Endothelial cell (in vitro differentiated cells): ENCODE data around the gene UVRAG. TPM values are rescaled to one million over a fixed set of nuclear protein-coding genes. Genes with fewer than 3 reads are reported as not detected.

Experiments
- DNase-seq: peaks from one replicate; pipeline ENCODE4 v3.0.0; 2021; ENCODE audit warnings: low spot score
- H3K27ac Mint-ChIP-seq: one replicate; pipeline ENCODE4 v1.8.0; 2021; ENCODE audit warnings: mixed read lengths, inconsistent platforms; ENCODE audit not compliant: unreplicated experiment
- H3K27me3 Mint-ChIP-seq: one replicate; pipeline ENCODE4 v1.8.0; 2021; ENCODE audit warnings: mild to moderate bottlenecking, moderate library complexity, mixed read lengths, inconsistent platforms; ENCODE audit not compliant: unreplicated experiment
- H3K36me3 Mint-ChIP-seq: one replicate; pipeline ENCODE4 v1.8.0; 2021; ENCODE audit warnings: mild to moderate bottlenecking, low read depth, mixed read lengths, inconsistent platforms; ENCODE audit not compliant: unreplicated experiment
- H3K4me1 Mint-ChIP-seq: one replicate; pipeline ENCODE4 v1.8.0; 2021; ENCODE audit warnings: mild to moderate bottlenecking, mixed read lengths, inconsistent platforms; ENCODE audit not compliant: unreplicated experiment
- H3K4me3 Mint-ChIP-seq: one replicate; pipeline ENCODE4 v1.8.0; 2021; ENCODE audit warnings: mild to moderate bottlenecking, mixed read lengths, inconsistent platforms; ENCODE audit not compliant: unreplicated experiment
- H3K9me3 Mint-ChIP-seq: one replicate; pipeline ENCODE4 v1.8.0; 2021; ENCODE audit warnings: mixed read lengths, inconsistent platforms; ENCODE audit not compliant: unreplicated experiment
- total RNA-seq: library from RNA; stranded (reverse); fragmentation: NEBNext Ultra II Directional; extraction: Animal tissue kit (Norgen Biotek cat#: 25700); gene quantifications from one replicate; pipeline ENCODE4 v1.2.1, GENCODE V29; 2021; ENCODE audit not compliant: unreplicated experiment
- TF ChIP-seq, protein P1 (sequence below): fragments of 200-600 bp; sonication (generic); IDR thresholded peaks from one replicate; pipeline ENCODE4 v1.5.0; 2021; ENCODE audit warnings: antibody characterized with exemption; ENCODE audit not compliant: unreplicated experiment

UVRAG gene
- total RNA-seq, 1 donor from 2014 or later: 25.0 TPM

DNA sequence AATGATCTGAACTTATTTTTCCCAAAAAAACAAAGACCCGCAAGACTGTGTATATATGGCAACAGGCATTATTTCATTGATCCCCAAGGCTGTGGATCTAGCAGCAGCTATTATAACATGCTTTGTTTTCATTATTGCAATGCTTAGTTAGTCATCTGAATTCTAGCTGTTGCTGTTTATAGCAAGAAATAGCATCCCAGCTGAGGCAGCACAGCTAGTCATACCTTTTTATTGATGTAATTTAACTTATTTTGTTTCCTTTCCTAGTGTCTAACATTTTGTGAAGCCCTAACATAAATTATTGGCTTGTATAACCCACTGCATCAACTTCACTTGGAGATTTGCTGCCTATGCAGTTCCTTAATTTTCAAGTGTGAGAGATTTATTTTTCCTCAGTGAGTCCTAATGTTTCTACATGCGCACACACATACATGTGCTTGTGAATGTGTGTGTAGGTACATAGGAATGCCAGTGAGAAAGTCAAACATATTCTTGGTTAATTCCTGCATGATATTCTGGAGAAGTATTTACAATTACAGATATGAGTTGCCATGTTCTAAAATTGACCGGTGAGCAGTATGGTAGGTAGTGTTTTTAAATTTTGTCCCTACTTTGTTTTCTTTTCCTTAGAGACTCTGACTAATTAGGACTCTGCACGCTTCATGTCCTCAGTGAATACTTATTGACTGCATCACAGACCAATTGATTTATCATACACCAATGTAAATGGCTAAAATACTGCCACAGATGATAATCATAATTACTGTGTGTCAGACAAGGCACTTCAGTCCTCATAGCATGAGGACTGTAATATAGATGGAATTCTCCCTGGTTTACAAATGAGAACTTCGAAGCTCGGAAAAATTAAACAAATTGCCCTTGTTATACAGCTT is 272.0 kb downstream of the UVRAG start:
- TF ChIP-seq, protein P1, sequence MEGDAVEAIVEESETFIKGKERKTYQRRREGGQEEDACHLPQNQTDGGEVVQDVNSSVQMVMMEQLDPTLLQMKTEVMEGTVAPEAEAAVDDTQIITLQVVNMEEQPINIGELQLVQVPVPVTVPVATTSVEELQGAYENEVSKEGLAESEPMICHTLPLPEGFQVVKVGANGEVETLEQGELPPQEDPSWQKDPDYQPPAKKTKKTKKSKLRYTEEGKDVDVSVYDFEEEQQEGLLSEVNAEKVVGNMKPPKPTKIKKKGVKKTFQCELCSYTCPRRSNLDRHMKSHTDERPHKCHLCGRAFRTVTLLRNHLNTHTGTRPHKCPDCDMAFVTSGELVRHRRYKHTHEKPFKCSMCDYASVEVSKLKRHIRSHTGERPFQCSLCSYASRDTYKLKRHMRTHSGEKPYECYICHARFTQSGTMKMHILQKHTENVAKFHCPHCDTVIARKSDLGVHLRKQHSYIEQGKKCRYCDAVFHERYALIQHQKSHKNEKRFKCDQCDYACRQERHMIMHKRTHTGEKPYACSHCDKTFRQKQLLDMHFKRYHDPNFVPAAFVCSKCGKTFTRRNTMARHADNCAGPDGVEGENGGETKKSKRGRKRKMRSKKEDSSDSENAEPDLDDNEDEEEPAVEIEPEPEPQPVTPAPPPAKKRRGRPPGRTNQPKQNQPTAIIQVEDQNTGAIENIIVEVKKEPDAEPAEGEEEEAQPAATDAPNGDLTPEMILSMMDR: no peak
- Mint-ChIP-seq H3K36me3 (no peaks in the 10 kb centered on the region), H3K27ac (no peak overlapping the region), H3K4me1 (no peaks in the 10 kb centered on the region), H3K4me3 (no peak overlapping the region), H3K9me3 (no peaks in the 10 kb centered on the region), H3K27me3 (no peaks in the 10 kb centered on the region)
- DNase-seq: no peak

DNA sequence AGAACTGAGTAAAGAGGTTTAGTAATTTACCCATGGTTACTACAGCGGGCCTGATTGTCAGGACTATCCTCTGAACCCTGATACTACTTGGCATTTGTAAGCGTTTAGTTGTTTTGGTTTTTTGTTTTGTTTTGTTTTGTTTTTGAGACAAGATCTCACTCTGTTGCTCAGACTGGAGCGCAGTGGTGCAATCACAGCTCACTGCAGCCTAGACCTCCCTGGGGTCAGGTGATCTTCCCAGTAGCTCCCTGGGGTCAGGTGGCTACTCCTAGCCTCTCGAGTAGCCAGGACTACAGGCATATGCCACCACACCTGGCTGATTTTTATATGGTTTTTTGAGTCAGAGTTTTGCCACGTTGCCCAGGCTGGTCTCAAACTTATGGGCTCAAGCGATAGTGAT is 272.7 kb downstream of the UVRAG start:
- H3K9me3 Mint-ChIP-seq: no peaks in the 10 kb centered on the region
- no peak for DNase-seq
- no peaks in the 10 kb centered on the region for H3K4me1 Mint-ChIP-seq
- no peak overlapping the region for H3K4me3 Mint-ChIP-seq
- no peaks in the 10 kb centered on the region for H3K36me3 Mint-ChIP-seq
- TF ChIP-seq, protein P1: no peak
- no peaks in the 10 kb centered on the region for H3K27me3 Mint-ChIP-seq
- H3K27ac Mint-ChIP-seq: no peak overlapping the region

DNA sequence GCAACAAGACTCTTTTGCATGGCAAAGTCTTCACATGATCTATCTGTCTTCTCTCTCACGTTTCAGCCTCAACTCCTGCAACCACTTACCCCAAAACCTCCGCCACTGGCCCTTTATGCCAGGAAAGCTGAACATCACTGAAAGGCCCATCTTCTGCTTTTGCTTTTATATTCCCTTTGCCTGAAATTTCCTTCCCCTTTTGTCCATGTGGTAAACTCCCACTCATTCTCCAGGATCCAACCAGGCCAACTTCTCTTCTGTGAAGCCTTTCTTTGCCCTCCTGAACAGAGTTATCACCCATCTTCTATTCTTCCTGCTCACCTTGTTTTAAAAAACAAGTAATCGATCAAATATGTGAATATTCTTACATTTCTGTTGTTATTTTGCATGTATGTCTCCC is 273.5 kb downstream of the UVRAG start:
- no peak overlapping the region for H3K4me3 Mint-ChIP-seq
- DNase-seq: no peak
- no peaks in the 10 kb centered on the region for H3K9me3 Mint-ChIP-seq
- no peaks in the 10 kb centered on the region for H3K27me3 Mint-ChIP-seq
- no peaks in the 10 kb centered on the region for H3K36me3 Mint-ChIP-seq
- TF ChIP-seq, protein P1: no peak
- H3K4me1 Mint-ChIP-seq: no peaks in the 10 kb centered on the region
- H3K27ac Mint-ChIP-seq: no peak overlapping the region

DNA sequence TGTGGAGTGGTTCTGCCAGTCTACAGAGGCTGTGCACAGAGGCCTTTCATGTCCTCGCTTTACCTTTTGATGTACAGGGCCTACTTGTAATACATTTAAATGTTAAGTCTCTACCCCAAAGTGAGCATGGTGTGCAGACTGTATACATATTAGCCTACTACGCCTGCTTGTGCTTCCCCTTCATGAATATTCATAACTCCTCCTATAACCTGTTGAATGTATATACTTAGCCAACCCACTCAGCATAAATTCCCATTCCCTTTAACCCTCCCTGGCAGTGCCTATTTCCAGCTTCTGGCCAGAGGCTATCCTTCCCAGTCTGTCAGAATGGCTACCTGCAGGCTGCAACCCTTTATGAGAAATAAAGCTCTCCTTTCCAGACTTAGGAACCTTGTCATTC is 275.2 kb downstream of the UVRAG start:
- Mint-ChIP-seq H3K4me3 (no peak overlapping the region), H3K4me1 (no peaks in the 10 kb centered on the region)

DNA sequence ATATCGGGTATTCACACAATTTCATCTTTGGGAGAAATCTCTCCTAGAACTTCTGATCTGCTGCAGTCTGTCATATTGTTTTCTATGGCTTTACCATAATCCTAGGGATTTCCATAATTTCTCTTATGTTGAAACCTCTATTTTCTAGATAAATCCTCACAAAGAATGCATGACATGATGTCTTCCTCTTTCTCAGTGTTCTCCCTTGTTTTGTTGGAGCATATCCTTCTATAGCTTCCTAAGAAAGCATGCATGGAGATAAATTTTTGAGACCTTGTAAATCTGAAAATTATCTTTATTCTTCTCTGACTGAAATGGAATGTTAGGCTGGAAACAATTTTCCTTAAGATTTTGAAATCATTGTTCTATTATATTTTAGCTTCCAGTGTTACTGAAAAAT is 275.8 kb downstream of the UVRAG start:
- H3K27me3 Mint-ChIP-seq: peaks cover 4% of the 10 kb centered on the region
- H3K4me1 Mint-ChIP-seq: no peaks in the 10 kb centered on the region
- no peaks in the 10 kb centered on the region for H3K36me3 Mint-ChIP-seq
- H3K4me3 Mint-ChIP-seq: no peak overlapping the region
- no peak overlapping the region for H3K27ac Mint-ChIP-seq
- TF ChIP-seq, protein P1: no peak
- no peaks in the 10 kb centered on the region for H3K9me3 Mint-ChIP-seq
- no peak for DNase-seq

More for the DNA sequence above, 275.2 kb downstream of the UVRAG start:
- no peak for DNase-seq
- H3K27me3 Mint-ChIP-seq: peaks cover 4% of the 10 kb centered on the region
- no peaks in the 10 kb centered on the region for H3K36me3 Mint-ChIP-seq
- TF ChIP-seq, protein P1: no peak
- no peaks in the 10 kb centered on the region for H3K9me3 Mint-ChIP-seq
- no peak overlapping the region for H3K27ac Mint-ChIP-seq
